Hepatocyte (in vitro differentiated cells): ENCODE results near the gene DYNC1I1. TPM values are rescaled to one million over a fixed set of nuclear protein-coding genes. Genes with fewer than 3 reads are reported as not detected.
A peak's percentile ranks its signal among the peaks of the same experiment; 100 is the strongest.

Experiments
- DNase-seq: peaks from one replicate; pipeline ENCODE4 v3.0.0-alpha.2; 2016; ENCODE audit warnings: low spot score
- H2AFZ ChIP-seq: fragments of 200-600 bp; sonication (generic); 2 replicates; pipeline ENCODE4 v1.6.0; 2016; ENCODE audit warnings: antibody characterized with exemption, mild to moderate bottlenecking
- H3K27ac ChIP-seq: fragments of 200-600 bp; sonication (generic); 2 replicates; pipeline ENCODE4 v1.5.1; 2016; ENCODE audit warnings: mild to moderate bottlenecking
- H3K27me3 ChIP-seq: fragments of 200-600 bp; sonication (generic); 2 replicates; pipeline ENCODE4 v1.6.1; 2016
- H3K36me3 ChIP-seq: fragments of 200-600 bp; sonication (generic); replicated peaks from 2 replicates; pipeline ENCODE4 v1.5.1; 2016; ENCODE audit warnings: low read depth; ENCODE audit not compliant: insufficient read depth
- H3K4me1 ChIP-seq: fragments of 200-600 bp; sonication (generic); 2 replicates; pipeline ENCODE4 v1.5.1; 2016; ENCODE audit warnings: mild to moderate bottlenecking, moderate library complexity; ENCODE audit not compliant: insufficient read depth
- H3K4me2 ChIP-seq: fragments of 200-600 bp; sonication (generic); 2 replicates; pipeline ENCODE4 v1.6.0; 2016
- H3K4me3 ChIP-seq: fragments of 200-600 bp; sonication (generic); 2 replicates; pipeline ENCODE4 v1.5.1; 2016; ENCODE audit warnings: mild to moderate bottlenecking
- H3K79me2 ChIP-seq: fragments of 200-600 bp; sonication (generic); 2 replicates; pipeline ENCODE4 v1.6.0; 2017; ENCODE audit warnings: mild to moderate bottlenecking
- H3K9me2 ChIP-seq: fragments of 200-600 bp; sonication (generic); replicated peaks from 2 replicates; pipeline ENCODE4 v1.6.0; 2017; ENCODE audit warnings: mild to moderate bottlenecking; ENCODE audit not compliant: insufficient read depth
- H3K9me3 ChIP-seq: fragments of 200-600 bp; sonication (generic); 2 replicates; pipeline ENCODE4 v1.5.1; 2016; ENCODE audit warnings: low read depth, mild to moderate bottlenecking
- H4K20me1 ChIP-seq: fragments of 200-600 bp; sonication (generic); 2 replicates; pipeline ENCODE4 v1.6.0; 2016; ENCODE audit warnings: mild to moderate bottlenecking; ENCODE audit not compliant: insufficient read depth, poor library complexity, severe bottlenecking
- CTCF ChIP-seq: fragments of 200-600 bp; sonication (generic); IDR thresholded peaks from 2 replicates; pipeline ENCODE4 v1.5.1; 2016; ENCODE audit warnings: antibody characterized with exemption, mild to moderate bottlenecking; ENCODE audit not compliant: poor library complexity
- EZH2 ChIP-seq: fragments of 200-600 bp; sonication (generic); IDR thresholded peaks from 2 replicates; pipeline ENCODE4 v1.6.1; 2016; ENCODE audit warnings: antibody characterized with exemption, mild to moderate bottlenecking, borderline replicate concordance
- EZH2phosphoT487 ChIP-seq: fragments of 200-600 bp; sonication (generic); IDR thresholded peaks from one replicate; pipeline ENCODE4 v1.6.1; 2018; ENCODE audit warnings: antibody characterized with exemption, mild to moderate bottlenecking, low read depth, moderate library complexity; ENCODE audit not compliant: unreplicated experiment, severe bottlenecking
- WGBS: methylation state at CpG from one replicate; pipeline ENCODE4 v1.1.6; 2016; ENCODE audit warnings: low lambda C conversion rate; ENCODE audit errors: missing lambda C conversion rate; 5-methylcytosine and 5-hydroxymethylcytosine counted together
- polyA plus RNA-seq: library from polyadenylated mRNA; unstranded; fragments of >200 nt; fragmentation: Nextera tagmentation; extraction: Ambion mirVana; gene quantifications from 2 replicates; pipeline ENCODE4 v1.2.1, GENCODE V29; 2016
- total RNA-seq: library from RNA; depleted of rRNA; stranded (reverse); fragments of >200 nt; gene quantifications from 2 replicates; pipeline ENCODE4 v1.2.3, GENCODE V29; 2014

Gene DYNC1I1
- total and polyA plus RNA-seq, 2 experiments from 2014 or later, result 2.5 to 3.7 TPM

GRCh38 chr7:95805909-95806308 lies 33.6 kb downstream of the DYNC1I1 start:
- Histone ChIP-seq H3K27me3 (no peaks in the 10 kb centered on the region), H3K27ac (no peak overlapping the region), H3K79me2 (no peaks in the 10 kb centered on the region), H4K20me1 (no peaks in the 10 kb centered on the region), H3K4me1 (no peaks in the 10 kb centered on the region), H3K36me3 (no peaks in the 10 kb centered on the region), H3K9me2 (no peaks in the 10 kb centered on the region), H2AFZ (no peak overlapping the region), H3K4me2 (no peak overlapping the region), H3K9me3 (no peaks in the 10 kb centered on the region), H3K4me3 (no peak overlapping the region)
- TF ChIP-seq EZH2 (no peak), CTCF (no peak)
- DNase-seq, result no peak
- WGBS, result 90% methylated on average over 1 of the region's 1 CpG

- TF ChIP-seq EZH2phosphoT487 (no peak), CTCF (no peak), EZH2 (no peak)
- H3K9me2 ChIP-seq, result no peaks in the 10 kb centered on the region
- H3K27ac ChIP-seq, result no peak overlapping the region
- no peaks in the 10 kb centered on the region for H3K27me3 ChIP-seq
- H3K4me3 ChIP-seq, result no peak overlapping the region
- 70% methylated on average over 2 of the region's 2 CpGs for WGBS
- DNase-seq, result no peak
- H3K4me2 ChIP-seq, result no peak overlapping the region
- no peaks in the 10 kb centered on the region for H3K79me2 ChIP-seq
- H3K4me1 ChIP-seq, result no peaks in the 10 kb centered on the region
- no peaks in the 10 kb centered on the region for H3K36me3 ChIP-seq
- H2AFZ ChIP-seq, result no peak overlapping the region
- no peaks in the 10 kb centered on the region for H4K20me1 ChIP-seq
- H3K9me3 ChIP-seq, result no peaks in the 10 kb centered on the region
Measured at GRCh38 chr7:95808396-95808795, 36.0 kb downstream of the DYNC1I1 start.

- Histone ChIP-seq H3K36me3 (no peaks in the 10 kb centered on the region), H3K9me3 (no peaks in the 10 kb centered on the region), H3K27me3 (no peaks in the 10 kb centered on the region), H3K79me2 (no peaks in the 10 kb centered on the region), H3K4me3 (no peak overlapping the region), H3K4me1 (no peaks in the 10 kb centered on the region), H4K20me1 (no peaks in the 10 kb centered on the region), H3K27ac (no peak overlapping the region), H3K9me2 (no peaks in the 10 kb centered on the region), H3K4me2 (no peak overlapping the region), H2AFZ (no peak overlapping the region)
- DNase-seq, result peak; percentile 29
- 57% methylated on average over 5 of the region's 5 CpGs for WGBS
- TF ChIP-seq EZH2, result no peak
- no peak for TF ChIP-seq EZH2phosphoT487
- TF ChIP-seq CTCF, result no peak
Measured at GRCh38 chr7:95811846-95812445, 39.6 kb downstream of the DYNC1I1 start.

- 97% methylated on average over 3 of the region's 3 CpGs for WGBS
- no peaks in the 10 kb centered on the region for H3K4me1 ChIP-seq
Measured at GRCh38 chr7:95814721-95815120, 42.4 kb downstream of the DYNC1I1 start.

More at GRCh38 chr7:95814721-95815120, 42.4 kb downstream of the DYNC1I1 start:
- TF ChIP-seq EZH2 (no peak), EZH2phosphoT487 (no peak), CTCF (no peak)
- Histone ChIP-seq H3K4me3 (no peak overlapping the region), H3K79me2 (no peaks in the 10 kb centered on the region), H3K9me2 (no peaks in the 10 kb centered on the region), H2AFZ (no peak overlapping the region), H3K27ac (no peak overlapping the region), H4K20me1 (no peaks in the 10 kb centered on the region), H3K9me3 (no peaks in the 10 kb centered on the region), H3K27me3 (no peaks in the 10 kb centered on the region), H3K36me3 (no peaks in the 10 kb centered on the region), H3K4me2 (no peak overlapping the region)
- no peak for DNase-seq
